Effector memory CD4-positive, alpha-beta T cell (primary cell): ENCODE results near the gene DNTTIP2.
"Not testable (repeated sequence)": the region's sequence is repeated elsewhere in the genome, so short reads cannot be mapped to it uniquely, and the experiment has no call there.

Experiments used
- DNase-seq, 3 donors: peaks; one replicate each; pipeline ENCODE4 v3.0.0-alpha.2; 2020
- H3K27ac ChIP-seq: 2 replicates; pipeline ENCODE4 v1.7.0; 2013; ENCODE audit warnings: mild to moderate bottlenecking, low read length, moderate library complexity; ENCODE audit not compliant: insufficient read depth, poor library complexity, severe bottlenecking
- H3K27me3 ChIP-seq: replicated peaks from 2 replicates; pipeline ENCODE4 v1.7.0; 2013; ENCODE audit warnings: mild to moderate bottlenecking, low read length; ENCODE audit not compliant: insufficient read depth, control insufficient read depth, poor library complexity, severe bottlenecking
- H3K36me3 ChIP-seq: 2 replicates; pipeline ENCODE4 v1.7.0; 2013; ENCODE audit warnings: mild to moderate bottlenecking, low read length, moderate library complexity; ENCODE audit not compliant: control insufficient read depth, insufficient read depth
- H3K4me1 ChIP-seq: 2 replicates; pipeline ENCODE4 v1.7.0; 2013; ENCODE audit warnings: low read length, mild to moderate bottlenecking; ENCODE audit not compliant: control insufficient read depth, insufficient read depth, poor library complexity, severe bottlenecking
- H3K4me3 ChIP-seq: 2 replicates; pipeline ENCODE4 v1.7.0; 2013; ENCODE audit warnings: low read length, low read depth, mild to moderate bottlenecking; ENCODE audit not compliant: insufficient read depth, poor library complexity, severe bottlenecking
- H3K9me3 ChIP-seq: 2 replicates; pipeline ENCODE4 v1.7.0; 2013; ENCODE audit warnings: mild to moderate bottlenecking, low read length, moderate library complexity; ENCODE audit not compliant: control insufficient read depth
- total RNA-seq, 3 donors: gene quantifications; one replicate each; lab custom pipeline; 2026; lab: John Stamatoyannopoulos, UW

The DNTTIP2 gene
- 104 to 151 (median 122) reads per million in 3 donors for total RNA-seq

GRCh38 chr1:93878889-93879586 is at the start of gene DNTTIP2:
Gene DNTTIP2 (minus strand): TSS chr1:93879206. CDS start chr1:93879148, 58 bp downstream.
- Histone ChIP-seq H3K4me3 (peak within 1 kb of the TSS; percentile 96), H3K27me3 (no peaks in the 10 kb centered on the region), H3K36me3 (peaks cover 21% of the 10 kb centered on the region), H3K9me3 (no peaks in the 10 kb centered on the region), H3K4me1 (peaks cover 21% of the 10 kb centered on the region), H3K27ac (peak within 1 kb of the TSS; percentile 84)
- peak; percentile 75 to 80 (median 77) for DNase-seq

GRCh38 chr1:93925206-93925605 is 46.2 kb upstream of the DNTTIP2 start:
- Histone ChIP-seq H3K4me1 (no peaks in the 10 kb centered on the region), H3K4me3 (no peak overlapping the region), H3K27ac (no peak overlapping the region), H3K36me3 (no peaks in the 10 kb centered on the region), H3K9me3 (no peaks in the 10 kb centered on the region), H3K27me3 (peaks cover 6% of the 10 kb centered on the region)
- DNase-seq, result no peak

GRCh38 chr1:93919780-93920179 is 40.8 kb upstream of the DNTTIP2 start:
- Histone ChIP-seq H3K27ac (no peak overlapping the region), H3K27me3 (no peaks in the 10 kb centered on the region), H3K36me3 (no peaks in the 10 kb centered on the region), H3K4me1 (no peaks in the 10 kb centered on the region), H3K9me3 (no peaks in the 10 kb centered on the region), H3K4me3 (no peak overlapping the region)
- DNase-seq, result no peak

GRCh38 chr1:93917302-93917701 is 38.3 kb upstream of the DNTTIP2 start:
- no peaks in the 10 kb centered on the region for H3K4me1 ChIP-seq
- no peaks in the 10 kb centered on the region for H3K9me3 ChIP-seq
- no peaks in the 10 kb centered on the region for H3K27me3 ChIP-seq
- no peak overlapping the region for H3K4me3 ChIP-seq
- H3K27ac ChIP-seq, result no peak overlapping the region
- DNase-seq, result no peak
- no peaks in the 10 kb centered on the region for H3K36me3 ChIP-seq

- H3K27ac ChIP-seq, H3K9me3 ChIP-seq, DNase-seq, H3K36me3 ChIP-seq, H3K4me3 ChIP-seq, H3K4me1 ChIP-seq, H3K27me3 ChIP-seq: not testable (repeated sequence)
Measured at GRCh38 chr1:93910880-93911279, 31.9 kb upstream of the DNTTIP2 start.

- Histone ChIP-seq H3K4me3 (peak overlapping the region; percentile 75), H3K9me3 (no peaks in the 10 kb centered on the region), H3K27ac (no peak overlapping the region), H3K4me1 (peaks cover 3% of the 10 kb centered on the region), H3K27me3 (no peaks in the 10 kb centered on the region), H3K36me3 (no peaks in the 10 kb centered on the region)
- no peak for DNase-seq
Measured at GRCh38 chr1:93910305-93910704, 31.3 kb upstream of the DNTTIP2 start.

GRCh38 chr1:93909146-93910050 is 30.4 kb upstream of the DNTTIP2 start, which contains the start of gene GCLM:
Gene GCLM (minus strand): TSS chr1:93909430. CDS start chr1:93909163, 267 bp downstream.
- peak; percentile 84 to 87 (median 86) for DNase-seq
- H3K36me3 ChIP-seq, result no peaks in the 10 kb centered on the region
- H3K4me1 ChIP-seq, result peaks cover 8% of the 10 kb centered on the region
- H3K4me3 ChIP-seq, result peak within 1 kb of the TSS; percentile 75
- H3K27ac ChIP-seq, result peak within 1 kb of the TSS; percentile 72
- H3K27me3 ChIP-seq, result no peaks in the 10 kb centered on the region
- no peaks in the 10 kb centered on the region for H3K9me3 ChIP-seq

GRCh38 chr1:93908394-93909145 is 29.6 kb upstream of the DNTTIP2 start:
- Histone ChIP-seq H3K27ac (peak overlapping the region; percentile 62), H3K4me1 (peaks cover 12% of the 10 kb centered on the region), H3K9me3 (no peaks in the 10 kb centered on the region), H3K27me3 (no peaks in the 10 kb centered on the region), H3K36me3 (no peaks in the 10 kb centered on the region), H3K4me3 (peak overlapping the region; percentile 75)
- peak; percentile 12 to 40 (median 38) for DNase-seq

- Histone ChIP-seq H3K27ac (no peak overlapping the region), H3K4me3 (no peak overlapping the region), H3K27me3 (no peaks in the 10 kb centered on the region), H3K4me1 (peaks cover 12% of the 10 kb centered on the region), H3K36me3 (no peaks in the 10 kb centered on the region), H3K9me3 (no peaks in the 10 kb centered on the region)
- no peak for DNase-seq
Measured at GRCh38 chr1:93907718-93908117, 28.7 kb upstream of the DNTTIP2 start.
